ENCODE results near the gene ARHGAP45.
A peak's percentile ranks its signal among the peaks of the same experiment; 100 is the strongest.

Gene ARHGAP45

GRCh38 chr19:1109697-1110671, 43.0 kb downstream of the ARHGAP45 start:
- H3K9ac ChIP-seq (ENCODE audit: low read length): no peak overlapping the region
- H4K8ac ChIP-seq (ENCODE audit: low read length): peak overlapping the region; percentile 31
- H2BK15ac ChIP-seq (ENCODE audit: low read depth, poor library complexity, severe bottlenecking): no peak overlapping the region
- DNase-seq: no peak
- H2BK120ac ChIP-seq (ENCODE audit: low read depth, low read length): no peak overlapping the region
- no peak overlapping the region for H3K27ac ChIP-seq (ENCODE audit: low read length, poor library complexity, severe bottlenecking)
- no peak overlapping the region for H2BK12ac ChIP-seq (ENCODE audit: low read length in 2 of 2)
- H3K36me3 ChIP-seq (ENCODE audit: control insufficient read depth in 1 of 2, insufficient read depth in 2 of 2, low read depth in 1 of 2, low read length in 2 of 2): peaks cover 59 to 95% of the 10 kb centered on the region in 2 experiments
- H3K18ac ChIP-seq (ENCODE audit: low read depth in 1 of 2, low read length in 2 of 2): no peak overlapping the region
- no peak overlapping the region for H3K4ac ChIP-seq (ENCODE audit: low read depth in 1 of 2, low read length in 2 of 2)
- H3K4me3 ChIP-seq (ENCODE audit: insufficient read depth in 1 of 2, low read depth in 1 of 2, low read length in 2 of 2): no peak overlapping the region
- H3K23ac ChIP-seq (ENCODE audit: low read length in 2 of 2): no peak overlapping the region
- peaks cover 44% of the 10 kb centered on the region for H3K4me1 ChIP-seq (ENCODE audit: control insufficient read depth, insufficient read depth, low read depth, low read length)
- H2AFZ ChIP-seq (ENCODE audit: low read depth, low read length): no peak overlapping the region
- H3K27me3 ChIP-seq (ENCODE audit: control insufficient read depth in 1 of 2, insufficient read depth in 1 of 2, low read length in 2 of 2): no peaks in the 10 kb centered on the region
- no peak overlapping the region for H2AK5ac ChIP-seq (ENCODE audit: low read length, severe bottlenecking)
- no peaks in the 10 kb centered on the region for H3K9me3 ChIP-seq (ENCODE audit: control insufficient read depth, low read length)
- peaks cover 6% of the 10 kb centered on the region for H3K79me1 ChIP-seq (replicated peaks; ENCODE audit: low read length, poor library complexity, severe bottlenecking)
- WGBS: 97% methylated on average over 50 of the region's 54 CpGs
- H2BK5ac ChIP-seq (ENCODE audit: low read depth, low read length, poor library complexity, severe bottlenecking): no peak overlapping the region
- H3K4me2 ChIP-seq (ENCODE audit: low read length, poor library complexity, severe bottlenecking): no peak overlapping the region
- no peak overlapping the region for H4K91ac ChIP-seq (ENCODE audit: low read length)
- H3K14ac ChIP-seq (ENCODE audit: low read length in 2 of 2): no peak overlapping the region

GRCh38 chr19:1110809-1111640, 44.1 kb downstream of the ARHGAP45 start:
- Histone ChIP-seq H3K4me1 (ENCODE audit: control insufficient read depth, insufficient read depth, low read depth, low read length) (peaks cover 34% of the 10 kb centered on the region), H3K18ac (ENCODE audit: low read depth in 1 of 2, low read length in 2 of 2) (no peak overlapping the region), H2BK120ac (ENCODE audit: low read depth, low read length) (no peak overlapping the region), H3K27ac (ENCODE audit: low read length, poor library complexity, severe bottlenecking) (no peak overlapping the region), H3K27me3 (ENCODE audit: control insufficient read depth in 1 of 2, insufficient read depth in 1 of 2, low read length in 2 of 2) (no peaks in the 10 kb centered on the region), H3K9me3 (ENCODE audit: control insufficient read depth, low read length) (no peaks in the 10 kb centered on the region), H3K4me3 (ENCODE audit: insufficient read depth in 1 of 2, low read depth in 1 of 2, low read length in 2 of 2) (no peak overlapping the region), H4K91ac (ENCODE audit: low read length) (no peak overlapping the region), H3K4ac (ENCODE audit: low read depth in 1 of 2, low read length in 2 of 2) (no peak overlapping the region), H3K79me1 (replicated peaks; ENCODE audit: low read length, poor library complexity, severe bottlenecking) (peaks cover 6% of the 10 kb centered on the region), H3K9ac (ENCODE audit: low read length) (no peak overlapping the region), H4K8ac (ENCODE audit: low read length) (no peak overlapping the region), H2AFZ (ENCODE audit: low read depth, low read length) (no peak overlapping the region), H2BK5ac (ENCODE audit: low read depth, low read length, poor library complexity, severe bottlenecking) (no peak overlapping the region), H3K4me2 (ENCODE audit: low read length, poor library complexity, severe bottlenecking) (no peak overlapping the region), H2BK15ac (ENCODE audit: low read depth, poor library complexity, severe bottlenecking) (no peak overlapping the region), H2AK5ac (ENCODE audit: low read length, severe bottlenecking) (no peak overlapping the region), H2BK12ac (ENCODE audit: low read length in 2 of 2) (no peak overlapping the region), H3K36me3 (ENCODE audit: control insufficient read depth in 1 of 2, insufficient read depth in 2 of 2, low read depth in 1 of 2, low read length in 2 of 2) (peaks cover 62 to 92% of the 10 kb centered on the region in 2 experiments), H3K14ac (ENCODE audit: low read length in 2 of 2) (no peak overlapping the region), H3K23ac (ENCODE audit: low read length in 2 of 2) (no peak overlapping the region)
- 87% methylated on average over 16 of the region's 18 CpGs for WGBS
- no peak for DNase-seq

GRCh38 chr19:1111641-1112267, 44.8 kb downstream of the ARHGAP45 start:
- H2BK15ac ChIP-seq (ENCODE audit: low read depth, poor library complexity, severe bottlenecking): no peak overlapping the region
- 93% methylated on average over 18 of the region's 18 CpGs for WGBS
- no peak overlapping the region for H2BK5ac ChIP-seq (ENCODE audit: low read depth, low read length, poor library complexity, severe bottlenecking)
- H3K14ac ChIP-seq (ENCODE audit: low read length in 2 of 2): no peak overlapping the region
- H2BK12ac ChIP-seq (ENCODE audit: low read length in 2 of 2): no peak overlapping the region
- no peaks in the 10 kb centered on the region for H3K27me3 ChIP-seq (ENCODE audit: control insufficient read depth in 1 of 2, insufficient read depth in 1 of 2, low read length in 2 of 2)
- no peak overlapping the region for H2AFZ ChIP-seq (ENCODE audit: low read depth, low read length)
- no peak overlapping the region for H3K23ac ChIP-seq (ENCODE audit: low read length in 2 of 2)
- no peak overlapping the region for H3K4me2 ChIP-seq (ENCODE audit: low read length, poor library complexity, severe bottlenecking)
- H2BK120ac ChIP-seq (ENCODE audit: low read depth, low read length): no peak overlapping the region
- no peak overlapping the region for H3K4me3 ChIP-seq (ENCODE audit: insufficient read depth in 1 of 2, low read depth in 1 of 2, low read length in 2 of 2)
- H2AK5ac ChIP-seq (ENCODE audit: low read length, severe bottlenecking): no peak overlapping the region
- peaks cover 27% of the 10 kb centered on the region for H3K4me1 ChIP-seq (ENCODE audit: control insufficient read depth, insufficient read depth, low read depth, low read length)
- peaks cover 62 to 92% of the 10 kb centered on the region in 2 experiments for H3K36me3 ChIP-seq (ENCODE audit: control insufficient read depth in 1 of 2, insufficient read depth in 2 of 2, low read depth in 1 of 2, low read length in 2 of 2)
- no peak overlapping the region for H4K8ac ChIP-seq (ENCODE audit: low read length)
- no peak overlapping the region for H3K4ac ChIP-seq (ENCODE audit: low read depth in 1 of 2, low read length in 2 of 2)
- no peak overlapping the region for H3K27ac ChIP-seq (ENCODE audit: low read length, poor library complexity, severe bottlenecking)
- H3K9ac ChIP-seq (ENCODE audit: low read length): no peak overlapping the region
- H3K79me1 ChIP-seq (replicated peaks; ENCODE audit: low read length, poor library complexity, severe bottlenecking): peaks cover 4% of the 10 kb centered on the region
- no peaks in the 10 kb centered on the region for H3K9me3 ChIP-seq (ENCODE audit: control insufficient read depth, low read length)
- no peak for DNase-seq
- H4K91ac ChIP-seq (ENCODE audit: low read length): no peak overlapping the region
- H3K18ac ChIP-seq (ENCODE audit: low read depth in 1 of 2, low read length in 2 of 2): no peak overlapping the region

Measured in mesenchymal stem cell (in vitro differentiated cells and primary cell).